Activated naive CD4-positive, alpha-beta T cell treated with anti-CD3 and anti-CD28 coated beads, Interleukin-2, amount 10 ng/mL, durations not matched to agents 7 days and 5 days (primary cell): ENCODE results near the gene TDRD10.
A peak's percentile ranks its signal among the peaks of the same experiment; 100 is the strongest.

Source experiments
- CTCF ChIA-PET: fragments of 350-600 bp; sonication (Branson Sonifier 250); formaldehyde crosslinking; loops from one replicate; lab custom pipeline; 2021; ENCODE audit warnings: antibody characterized with exemption; lab: Charles Lee
- DNase-seq: peaks from one replicate; pipeline ENCODE4 v3.0.0-alpha.2; 2020
- H3K27ac Mint-ChIP-seq: one replicate; pipeline ENCODE4 v1.8.0; 2021; ENCODE audit warnings: mild to moderate bottlenecking, moderate library complexity, mixed read lengths
- H3K27me3 Mint-ChIP-seq: one replicate; pipeline ENCODE4 v1.8.0; 2021; ENCODE audit warnings: mild to moderate bottlenecking, mixed read lengths
- H3K36me3 Mint-ChIP-seq: one replicate; pipeline ENCODE4 v1.8.0; 2021; ENCODE audit warnings: mixed read lengths
- H3K4me1 Mint-ChIP-seq: one replicate; pipeline ENCODE4 v1.8.0; 2021; ENCODE audit warnings: mixed read lengths
- H3K4me3 Mint-ChIP-seq: one replicate; pipeline ENCODE4 v1.8.0; 2021; ENCODE audit warnings: mild to moderate bottlenecking, moderate library complexity, mixed read lengths
- H3K9me3 Mint-ChIP-seq: one replicate; pipeline ENCODE4 v1.8.0; 2021; ENCODE audit warnings: mixed read lengths

Gene TDRD10

DNA sequence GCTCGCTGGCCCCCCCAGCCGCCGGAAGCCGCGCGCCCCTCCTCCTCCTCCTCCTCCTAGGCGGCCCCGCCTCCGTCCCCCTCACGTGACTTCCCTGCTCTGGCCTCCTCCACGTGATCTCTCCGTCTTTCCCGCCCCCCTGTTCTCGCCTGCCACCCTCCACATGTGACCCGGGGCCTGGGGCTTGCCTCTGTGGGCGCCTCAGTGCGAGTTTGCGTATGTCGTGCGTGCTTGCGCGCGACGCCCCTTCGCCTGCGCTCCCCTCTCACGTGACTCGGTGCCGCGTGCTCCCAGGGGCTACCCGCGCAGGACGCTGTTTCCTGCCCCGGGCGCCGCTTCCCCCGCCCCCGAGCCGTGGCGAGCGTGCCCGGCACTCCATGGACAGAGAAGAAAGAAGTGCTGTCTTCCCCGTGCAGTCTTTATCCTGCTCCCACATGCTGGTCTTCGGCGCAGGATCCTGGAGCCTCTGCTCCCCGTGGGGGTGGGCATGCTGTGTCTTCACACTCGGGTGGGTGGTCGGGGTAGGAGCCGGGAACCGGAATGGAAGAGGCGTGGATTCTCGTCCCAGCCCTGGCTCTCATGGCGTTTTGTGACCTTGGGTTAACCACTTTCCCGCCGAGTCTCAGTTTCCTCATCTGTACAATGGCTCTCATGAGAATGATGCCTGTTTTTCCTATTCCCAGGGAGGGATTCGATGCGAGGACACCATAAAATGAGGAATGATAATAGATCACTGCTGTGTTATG, 56.9 kb downstream of the TDRD10 start:
- DNase-seq = peak; percentile 100
- no peaks in the 10 kb centered on the region for H3K9me3 Mint-ChIP-seq
- peaks cover 34% of the 10 kb centered on the region for H3K36me3 Mint-ChIP-seq

DNA sequence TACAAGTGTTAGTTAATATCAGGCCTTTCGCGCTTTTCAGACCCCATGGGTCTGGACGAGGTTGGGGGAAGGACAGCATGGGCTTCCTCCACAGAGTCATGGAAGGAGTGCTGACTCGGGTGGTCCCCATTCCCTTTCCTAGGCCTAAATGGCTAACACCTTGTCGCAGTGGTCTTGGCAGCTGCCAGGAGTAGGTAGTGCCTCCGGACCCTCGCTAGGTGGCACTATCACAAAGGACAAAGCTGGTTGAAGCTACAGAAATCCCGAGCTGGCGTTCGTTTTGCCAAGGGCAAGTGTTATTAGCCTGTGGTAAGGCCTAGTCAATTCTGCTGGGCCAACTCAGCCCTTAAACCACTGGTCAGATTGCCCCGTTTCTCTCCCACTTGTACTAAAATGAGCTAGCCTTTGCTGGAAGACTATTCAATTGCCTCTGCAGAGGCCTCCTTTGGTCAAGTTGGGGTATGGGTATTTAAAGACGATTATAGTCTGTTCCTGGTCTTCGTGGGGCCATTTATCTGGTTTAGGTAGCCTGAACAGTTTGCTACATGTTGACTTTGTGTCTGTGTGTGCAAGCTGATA, 57.5 kb downstream of the TDRD10 start:
- peak overlapping the region; percentile 87 for H3K27ac Mint-ChIP-seq
- peaks cover 29% of the 10 kb centered on the region for H3K36me3 Mint-ChIP-seq
- H3K9me3 Mint-ChIP-seq = no peaks in the 10 kb centered on the region
- peak; percentile 89 for DNase-seq
- CTCF ChIA-PET = interaction anchor here (0.8 to 2.3 kb wide), 35 partner anchors 9 to 526 kb away, joined by 3 to 19 read pairs (median 4); partner anchors contain the start of genes CHRNB2, KCNN3 and PMVK
- peak overlapping the region; percentile 89 for H3K4me3 Mint-ChIP-seq
- H3K4me1 Mint-ChIP-seq = peaks cover 36% of the 10 kb centered on the region
- peaks cover 9% of the 10 kb centered on the region for H3K27me3 Mint-ChIP-seq

More for the DNA sequence above, 56.9 kb downstream of the TDRD10 start:
- Mint-ChIP-seq H3K4me3 (peak overlapping the region; percentile 89), H3K27me3 (peaks cover 9% of the 10 kb centered on the region), H3K27ac (peak overlapping the region; percentile 87), H3K4me1 (peaks cover 36% of the 10 kb centered on the region)
- CTCF ChIA-PET = interaction anchor here (1.0 to 2.3 kb wide), 30 partner anchors 9 to 527 kb away, joined by 3 to 19 read pairs (median 5); partner anchors contain the start of genes CHRNB2, KCNN3 and PMVK

DNA sequence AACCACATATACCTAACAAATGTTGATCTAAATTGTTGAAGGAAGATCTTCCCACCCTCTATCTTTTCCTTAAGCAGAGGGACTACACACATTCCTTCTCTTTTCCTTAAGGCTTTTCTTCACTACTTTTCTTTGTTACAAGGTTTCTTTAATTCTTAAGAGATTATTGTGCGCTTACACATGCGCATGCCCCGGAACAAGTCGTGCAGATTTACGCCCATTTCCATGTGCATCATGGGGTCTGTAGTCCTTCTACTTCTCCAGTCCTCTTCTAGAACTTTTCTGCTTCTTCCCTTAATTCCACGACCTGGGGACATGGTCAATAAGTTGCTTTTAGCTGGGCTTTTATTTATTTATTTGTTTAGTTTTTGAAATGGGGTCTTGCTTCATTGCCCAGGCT, 63.9 kb downstream of the TDRD10 start:
- H3K27me3 Mint-ChIP-seq = peaks cover 61% of the 10 kb centered on the region
- no peak for DNase-seq
- no peak overlapping the region for H3K27ac Mint-ChIP-seq
- H3K4me1 Mint-ChIP-seq = peaks cover 8% of the 10 kb centered on the region
- H3K36me3 Mint-ChIP-seq = no peaks in the 10 kb centered on the region
- no peaks in the 10 kb centered on the region for H3K9me3 Mint-ChIP-seq
- CTCF ChIA-PET = no interaction called here
- H3K4me3 Mint-ChIP-seq = no peak overlapping the region

DNA sequence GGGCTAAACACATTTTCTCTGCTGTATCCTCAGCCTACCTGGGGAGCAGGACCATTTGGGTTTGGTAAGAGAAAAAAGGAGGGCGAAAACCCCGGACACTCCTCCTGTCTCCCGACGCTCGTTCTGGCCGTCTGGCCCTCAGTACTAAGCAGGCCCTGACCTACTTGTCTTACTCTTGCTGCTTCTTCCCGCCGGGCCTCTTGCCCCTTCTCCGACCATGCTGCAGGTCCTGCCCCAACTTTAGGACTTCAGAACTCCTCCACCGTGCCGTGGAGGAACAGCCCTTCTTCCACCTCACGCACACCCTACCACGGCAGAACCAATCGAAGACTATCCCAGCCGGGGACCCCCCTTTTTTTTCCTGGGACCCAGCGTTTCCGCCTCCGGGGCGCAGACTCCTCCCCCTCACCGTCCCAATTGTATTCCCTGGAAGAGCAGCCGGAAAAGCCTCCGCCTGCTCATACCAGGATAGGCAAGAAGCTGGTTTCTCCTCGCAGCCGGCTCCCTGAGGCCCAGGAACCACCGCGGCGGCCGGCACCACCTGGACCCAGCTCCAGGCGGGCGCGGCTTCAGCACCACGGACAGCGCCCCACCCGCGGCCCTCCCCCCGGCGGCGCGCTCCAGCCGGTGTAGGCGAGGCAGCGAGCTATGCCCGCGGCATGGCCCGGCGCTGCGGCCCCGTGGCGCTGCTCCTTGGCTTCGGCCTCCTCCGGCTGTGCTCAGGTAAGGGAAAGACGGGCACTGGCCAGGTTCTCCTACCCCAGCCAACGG, 65.6 kb downstream of the TDRD10 start, which contains the start of gene CHRNB2:
CHRNB2 (plus strand) TSS at position 393 of the 771 bp plus-strand sequence; CDS start at position 660, 267 bp downstream.
- Mint-ChIP-seq H3K4me1 (peaks cover 8% of the 10 kb centered on the region), H3K9me3 (no peaks in the 10 kb centered on the region), H3K27ac (no peak within 1 kb of the TSS), H3K4me3 (no peak within 1 kb of the TSS), H3K36me3 (no peaks in the 10 kb centered on the region), H3K27me3 (peaks cover 65% of the 10 kb centered on the region)
- DNase-seq = peak; percentile 84
- CTCF ChIA-PET = interaction anchor here (0.6 to 1.7 kb wide), 2 partner anchors 8 to 17 kb away, joined by 3 to 5 read pairs; no protein-coding TSS in a partner anchor

DNA sequence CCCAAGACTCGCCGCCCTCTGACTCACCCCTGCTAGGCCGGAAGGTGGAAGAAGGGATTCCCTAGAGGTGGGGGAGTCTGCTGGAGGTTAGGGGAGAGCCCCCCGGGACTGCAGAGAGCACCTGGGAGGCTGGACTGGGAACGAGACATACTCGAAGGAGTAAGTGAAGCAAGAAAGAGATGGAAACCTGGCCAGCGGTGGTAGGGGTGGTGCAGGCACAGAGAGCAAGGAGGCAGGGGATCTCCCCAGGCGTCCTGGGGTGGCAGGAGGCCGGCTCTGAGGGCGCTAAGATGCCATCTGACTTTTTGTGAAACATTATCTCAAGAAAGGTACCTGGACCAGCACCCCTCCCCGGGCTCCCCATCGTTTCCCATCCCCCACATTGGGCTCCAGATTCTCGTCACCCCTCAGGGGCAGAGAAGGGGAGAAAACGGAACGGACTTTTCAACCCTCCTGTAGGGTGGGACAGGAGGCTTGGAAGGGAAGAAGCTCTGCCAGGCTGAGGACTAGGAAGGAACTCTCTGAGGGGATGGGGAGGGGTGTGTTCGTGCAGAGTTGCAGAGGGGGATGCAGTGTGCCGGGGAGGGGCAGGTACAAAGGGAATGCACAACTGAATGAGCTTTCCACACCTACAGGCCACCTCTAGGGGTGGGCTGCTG, 66.3 kb downstream of the TDRD10 start:
- Mint-ChIP-seq H3K4me3 (no peak overlapping the region), H3K36me3 (no peaks in the 10 kb centered on the region), H3K9me3 (no peaks in the 10 kb centered on the region), H3K27ac (no peak overlapping the region), H3K4me1 (peaks cover 8% of the 10 kb centered on the region), H3K27me3 (peaks cover 67% of the 10 kb centered on the region)
- no peak for DNase-seq
- CTCF ChIA-PET = interaction anchor here (1.7 kb wide), 1 partner anchor 9 kb away, joined by 5 read pairs; no protein-coding TSS in a partner anchor

DNA sequence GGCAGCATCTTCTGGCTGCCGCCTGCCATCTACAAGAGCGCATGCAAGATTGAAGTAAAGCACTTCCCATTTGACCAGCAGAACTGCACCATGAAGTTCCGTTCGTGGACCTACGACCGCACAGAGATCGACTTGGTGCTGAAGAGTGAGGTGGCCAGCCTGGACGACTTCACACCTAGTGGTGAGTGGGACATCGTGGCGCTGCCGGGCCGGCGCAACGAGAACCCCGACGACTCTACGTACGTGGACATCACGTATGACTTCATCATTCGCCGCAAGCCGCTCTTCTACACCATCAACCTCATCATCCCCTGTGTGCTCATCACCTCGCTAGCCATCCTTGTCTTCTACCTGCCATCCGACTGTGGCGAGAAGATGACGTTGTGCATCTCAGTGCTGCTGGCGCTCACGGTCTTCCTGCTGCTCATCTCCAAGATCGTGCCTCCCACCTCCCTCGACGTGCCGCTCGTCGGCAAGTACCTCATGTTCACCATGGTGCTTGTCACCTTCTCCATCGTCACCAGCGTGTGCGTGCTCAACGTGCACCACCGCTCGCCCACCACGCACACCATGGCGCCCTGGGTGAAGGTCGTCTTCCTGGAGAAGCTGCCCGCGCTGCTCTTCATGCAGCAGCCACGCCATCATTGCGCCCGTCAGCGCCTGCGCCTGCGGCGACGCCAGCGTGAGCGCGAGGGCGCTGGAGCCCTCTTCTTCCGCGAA, 69.4 kb downstream of the TDRD10 start:
- Mint-ChIP-seq H3K4me3 (no peak overlapping the region), H3K4me1 (peaks cover 8% of the 10 kb centered on the region), H3K27me3 (peaks cover 58% of the 10 kb centered on the region), H3K9me3 (no peaks in the 10 kb centered on the region), H3K27ac (no peak overlapping the region), H3K36me3 (no peaks in the 10 kb centered on the region)
- CTCF ChIA-PET = no interaction called here
- DNase-seq = no peak

DNA sequence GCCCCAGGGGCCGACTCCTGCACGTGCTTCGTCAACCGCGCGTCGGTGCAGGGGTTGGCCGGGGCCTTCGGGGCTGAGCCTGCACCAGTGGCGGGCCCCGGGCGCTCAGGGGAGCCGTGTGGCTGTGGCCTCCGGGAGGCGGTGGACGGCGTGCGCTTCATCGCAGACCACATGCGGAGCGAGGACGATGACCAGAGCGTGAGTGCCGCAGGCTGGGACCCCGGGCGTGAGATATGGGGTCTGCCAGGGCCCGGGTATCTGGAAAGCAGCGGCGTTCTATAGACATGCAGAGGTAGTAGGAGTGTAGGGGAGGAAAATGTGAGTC, 69.9 kb downstream of the TDRD10 start:
- no peaks in the 10 kb centered on the region for H3K36me3 Mint-ChIP-seq
- H3K4me3 Mint-ChIP-seq = no peak overlapping the region
- H3K27me3 Mint-ChIP-seq = peaks cover 53% of the 10 kb centered on the region
- CTCF ChIA-PET = no interaction called here
- no peaks in the 10 kb centered on the region for H3K9me3 Mint-ChIP-seq
- no peak for DNase-seq
- H3K4me1 Mint-ChIP-seq = peaks cover 8% of the 10 kb centered on the region
- no peak overlapping the region for H3K27ac Mint-ChIP-seq

DNA sequence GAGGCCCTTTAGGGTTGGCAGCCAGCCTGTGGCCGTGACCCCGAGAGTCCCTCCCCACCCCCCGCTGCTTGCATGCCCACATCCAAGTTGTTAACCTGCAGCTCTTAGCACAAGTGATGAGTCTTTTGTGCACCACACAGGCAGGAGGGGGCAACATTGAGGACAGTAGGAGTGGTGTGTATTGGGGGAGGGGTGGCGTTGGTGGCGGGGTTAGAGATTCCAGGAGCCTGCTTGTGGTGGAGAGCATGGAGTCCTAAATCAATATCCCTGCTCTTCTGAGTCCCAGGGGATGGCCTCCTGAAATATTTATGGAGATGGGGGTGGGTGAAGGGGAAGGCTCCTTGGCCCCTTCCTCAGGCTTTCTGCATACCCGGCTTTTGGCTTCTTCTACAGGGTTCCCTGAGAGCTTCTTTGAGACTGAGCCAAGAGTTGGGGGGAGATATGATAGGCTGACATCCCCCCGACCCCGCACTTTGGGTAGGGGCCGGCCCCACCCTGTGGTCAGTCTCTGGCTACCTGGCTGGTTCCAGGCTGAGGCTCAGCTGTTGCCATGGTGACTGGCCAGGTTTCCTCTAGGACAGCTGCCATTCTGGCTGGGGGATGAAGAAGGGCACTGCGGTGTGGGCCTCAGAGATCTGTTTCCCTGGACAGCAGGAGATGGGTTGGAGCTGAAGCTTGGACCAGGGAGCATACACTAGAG, 70.6 kb downstream of the TDRD10 start:
- CTCF ChIA-PET = interaction anchor here (0.9 to 2.7 kb wide), 2 partner anchors 13 to 306 kb away, joined by 3 to 8 read pairs; no protein-coding TSS in a partner anchor
- no peaks in the 10 kb centered on the region for H3K9me3 Mint-ChIP-seq
- peaks cover 46% of the 10 kb centered on the region for H3K27me3 Mint-ChIP-seq
- no peak overlapping the region for H3K27ac Mint-ChIP-seq
- no peak for DNase-seq
- H3K4me1 Mint-ChIP-seq = peaks cover 4% of the 10 kb centered on the region
- no peak overlapping the region for H3K4me3 Mint-ChIP-seq
- H3K36me3 Mint-ChIP-seq = no peaks in the 10 kb centered on the region

DNA sequence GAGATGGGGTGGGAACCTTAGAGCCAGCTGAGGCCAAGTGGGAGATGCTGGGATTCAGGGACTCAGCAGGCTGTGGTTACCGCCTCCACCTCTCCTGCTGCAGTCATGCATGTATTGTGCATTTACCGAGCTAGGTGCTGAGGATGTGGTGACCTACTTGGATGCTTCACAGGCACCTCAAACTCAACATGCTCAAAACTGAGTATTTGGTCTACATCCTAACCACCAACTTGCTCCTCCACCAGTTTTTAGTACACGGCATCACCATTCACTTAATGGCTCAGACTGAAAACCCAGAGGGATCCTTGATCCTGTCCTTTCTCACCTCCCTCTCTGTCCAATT, 71.1 kb downstream of the TDRD10 start:
- peak overlapping the region; percentile 17 for H3K27ac Mint-ChIP-seq
- H3K4me3 Mint-ChIP-seq = no peak overlapping the region
- no peaks in the 10 kb centered on the region for H3K36me3 Mint-ChIP-seq
- no peak for DNase-seq
- peaks cover 41% of the 10 kb centered on the region for H3K27me3 Mint-ChIP-seq
- no peaks in the 10 kb centered on the region for H3K9me3 Mint-ChIP-seq
- H3K4me1 Mint-ChIP-seq = no peaks in the 10 kb centered on the region
- CTCF ChIA-PET = interaction anchor here (0.9 to 2.7 kb wide), 2 partner anchors 13 to 305 kb away, joined by 3 to 8 read pairs; no protein-coding TSS in a partner anchor

DNA sequence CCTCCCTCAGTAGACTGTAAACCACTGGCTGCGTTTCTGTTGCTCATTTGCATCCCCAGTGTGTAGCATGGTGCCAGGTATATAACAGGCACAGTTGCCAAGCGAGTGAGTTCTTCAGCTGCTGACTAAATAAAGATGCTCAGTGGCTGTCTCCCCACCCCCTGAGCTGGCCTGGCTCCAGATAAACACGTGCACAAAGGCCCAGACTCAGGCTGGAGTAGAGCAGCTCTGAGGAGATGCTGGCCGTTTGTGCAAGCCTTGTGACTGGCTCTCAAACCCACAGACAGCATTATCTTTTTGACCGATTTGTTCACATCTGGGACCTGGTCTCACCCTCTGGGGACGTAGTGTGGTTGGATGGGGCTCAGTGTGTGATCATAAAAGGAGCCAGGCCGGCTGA, 72.7 kb downstream of the TDRD10 start:
- DNase-seq = no peak

DNA sequence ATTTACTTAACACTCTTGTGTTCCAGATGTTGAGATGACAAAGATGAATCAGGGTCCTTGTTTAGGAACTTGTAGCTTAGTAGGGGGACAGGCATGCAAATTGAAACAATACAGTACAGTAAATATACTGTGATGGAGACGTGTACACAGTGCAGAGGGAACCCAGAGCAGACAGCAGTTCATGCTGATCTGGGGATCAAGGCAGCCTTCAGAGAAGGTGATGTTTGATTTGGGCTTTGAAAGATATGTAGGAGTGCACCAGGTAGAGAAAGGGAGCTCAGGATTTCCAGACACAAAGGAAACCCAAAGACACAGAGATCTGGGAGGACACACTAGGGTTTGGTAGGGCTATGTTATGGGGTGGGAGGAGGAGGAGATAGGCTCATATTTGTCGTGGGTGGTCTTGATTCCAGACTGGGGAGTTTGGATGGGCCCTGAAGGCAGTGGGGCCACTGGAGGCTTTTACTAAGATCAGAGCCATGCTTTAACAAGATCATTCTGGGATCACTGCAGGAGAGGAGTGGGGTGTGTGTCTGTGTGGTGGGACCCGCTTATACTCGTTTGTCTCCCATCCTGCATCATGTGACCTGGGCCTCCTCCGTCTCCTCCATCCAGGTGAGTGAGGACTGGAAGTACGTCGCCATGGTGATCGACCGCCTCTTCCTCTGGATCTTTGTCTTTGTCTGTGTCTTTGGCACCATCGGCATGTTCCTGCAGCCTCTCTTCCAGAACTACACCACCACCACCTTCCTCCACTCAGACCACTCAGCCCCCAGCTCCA, 73.3 kb downstream of the TDRD10 start:
- Mint-ChIP-seq H3K4me1 (no peaks in the 10 kb centered on the region), H3K27ac (no peak overlapping the region), H3K27me3 (peaks cover 19% of the 10 kb centered on the region), H3K4me3 (no peak overlapping the region), H3K36me3 (peaks cover 17% of the 10 kb centered on the region), H3K9me3 (no peaks in the 10 kb centered on the region)
- CTCF ChIA-PET = interaction anchor here (1.2 to 2.7 kb wide), 2 partner anchors 16 to 303 kb away, joined by 4 to 8 read pairs; no protein-coding TSS in a partner anchor
- DNase-seq = no peak

More for the DNA sequence above, 72.7 kb downstream of the TDRD10 start:
- H3K27me3 Mint-ChIP-seq = peaks cover 25% of the 10 kb centered on the region
- no peak overlapping the region for H3K27ac Mint-ChIP-seq
- CTCF ChIA-PET = interaction anchor here (2.7 kb wide), 1 partner anchor 15 kb away, joined by 8 read pairs; no protein-coding TSS in a partner anchor
- no peak overlapping the region for H3K4me3 Mint-ChIP-seq
- no peaks in the 10 kb centered on the region for H3K9me3 Mint-ChIP-seq
- H3K36me3 Mint-ChIP-seq = peaks cover 15% of the 10 kb centered on the region
- no peaks in the 10 kb centered on the region for H3K4me1 Mint-ChIP-seq

DNA sequence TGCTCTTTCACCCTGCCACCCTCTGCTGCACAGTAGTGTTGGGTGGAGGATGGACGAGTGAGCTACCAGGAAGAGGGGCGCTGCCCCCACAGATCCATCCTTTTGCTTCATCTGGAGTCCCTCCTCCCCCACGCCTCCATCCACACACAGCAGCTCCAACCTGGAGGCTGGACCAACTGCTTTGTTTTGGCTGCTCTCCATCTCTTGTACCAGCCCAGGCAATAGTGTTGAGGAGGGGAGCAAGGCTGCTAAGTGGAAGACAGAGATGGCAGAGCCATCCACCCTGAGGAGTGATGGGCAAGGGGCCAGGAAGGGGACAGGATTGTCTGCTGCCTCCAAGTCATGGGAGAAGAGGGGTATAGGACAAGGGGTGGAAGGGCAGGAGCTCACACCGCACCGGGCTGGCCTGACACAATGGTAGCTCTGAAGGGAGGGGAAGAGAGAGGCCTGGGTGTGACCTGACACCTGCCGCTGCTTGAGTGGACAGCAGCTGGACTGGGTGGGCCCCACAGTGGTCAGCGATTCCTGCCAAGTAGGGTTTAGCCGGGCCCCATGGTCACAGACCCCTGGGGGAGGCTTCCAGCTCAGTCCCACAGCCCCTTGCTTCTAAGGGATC, 74.0 kb downstream of the TDRD10 start:
- Mint-ChIP-seq H3K27ac (no peak overlapping the region), H3K36me3 (peaks cover 19% of the 10 kb centered on the region), H3K27me3 (peaks cover 15% of the 10 kb centered on the region), H3K4me1 (no peaks in the 10 kb centered on the region), H3K4me3 (no peak overlapping the region), H3K9me3 (no peaks in the 10 kb centered on the region)
- CTCF ChIA-PET = interaction anchor here (1.0 to 1.2 kb wide), 3 partner anchors 17 to 302 kb away, joined by 3 to 4 read pairs (median 3); no protein-coding TSS in a partner anchor
- no peak for DNase-seq
